Measurements from ENCODE around the gene SSBP3.

The SSBP3 gene

GRCh38 chr1:54191525-54191924 lies 214.7 kb downstream of the SSBP3 start:
- DNase-seq (ENCODE audit: low read depth in 2 of 3, low spot score in 1 of 3): no peak

GRCh38 chr1:54190526-54190925 lies 215.7 kb downstream of the SSBP3 start:
- no peak for DNase-seq (ENCODE audit: low read depth in 2 of 3, low spot score in 1 of 3)

GRCh38 chr1:54188291-54188690 lies 217.9 kb downstream of the SSBP3 start:
- DNase-seq (ENCODE audit: low read depth in 2 of 3, low spot score in 1 of 3): no peak

- no peak for DNase-seq (ENCODE audit: low read depth in 2 of 3, low spot score in 1 of 3)
Observed at GRCh38 chr1:54186056-54186455, 220.1 kb downstream of the SSBP3 start.

GRCh38 chr1:54180701-54181360 lies 225.4 kb downstream of the SSBP3 start:
- no peak for DNase-seq (ENCODE audit: low read depth in 2 of 3, low spot score in 1 of 3)

- DNase-seq (ENCODE audit: low read depth in 2 of 3, low spot score in 1 of 3): no peak
Observed at GRCh38 chr1:54178296-54179070, 227.7 kb downstream of the SSBP3 start.

GRCh38 chr1:54177726-54178125 lies 228.5 kb downstream of the SSBP3 start:
- no peak for DNase-seq (ENCODE audit: low read depth in 2 of 3, low spot score in 1 of 3)

- DNase-seq (ENCODE audit: low read depth in 2 of 3, low spot score in 1 of 3): no peak
Observed at GRCh38 chr1:54176621-54177327, 229.4 kb downstream of the SSBP3 start.

All from stimulated activated CD4-positive, alpha-beta T cell treated with anti-CD3 and anti-CD28 coated beads, Interleukin-12 subunit alpha, Interleukin-12 subunit beta, amount 100 ng/mL, for 48 hours (primary cell).